HG02970 (cell line): Measurements from ENCODE around the gene GPC5.
"Not testable (repeated sequence)": the region's sequence is repeated elsewhere in the genome, so short reads cannot be mapped to it uniquely, and the experiment has no call there.

Source experiments
- ATAC-seq: cut with Tn5 transposase; IDR thresholded peaks from one replicate; pipeline ENCODE4 v1.9.1; 2021; ENCODE audit warnings: mild to moderate bottlenecking, moderate library complexity, moderate number of reproducible peaks; ENCODE audit not compliant: unreplicated experiment, low FRiP score

The GPC5 gene

GRCh38 chr13:91368676-91369440, 29.6 kb upstream of the GPC5 start:
- no peak for ATAC-seq

GRCh38 chr13:91369441-91369831, 29.0 kb upstream of the GPC5 start:
- no peak for ATAC-seq

GRCh38 chr13:91370501-91370900, 27.9 kb upstream of the GPC5 start:
- no peak for ATAC-seq

- ATAC-seq = no peak
Observed at GRCh38 chr13:91372911-91373310, 25.5 kb upstream of the GPC5 start.

DNA sequence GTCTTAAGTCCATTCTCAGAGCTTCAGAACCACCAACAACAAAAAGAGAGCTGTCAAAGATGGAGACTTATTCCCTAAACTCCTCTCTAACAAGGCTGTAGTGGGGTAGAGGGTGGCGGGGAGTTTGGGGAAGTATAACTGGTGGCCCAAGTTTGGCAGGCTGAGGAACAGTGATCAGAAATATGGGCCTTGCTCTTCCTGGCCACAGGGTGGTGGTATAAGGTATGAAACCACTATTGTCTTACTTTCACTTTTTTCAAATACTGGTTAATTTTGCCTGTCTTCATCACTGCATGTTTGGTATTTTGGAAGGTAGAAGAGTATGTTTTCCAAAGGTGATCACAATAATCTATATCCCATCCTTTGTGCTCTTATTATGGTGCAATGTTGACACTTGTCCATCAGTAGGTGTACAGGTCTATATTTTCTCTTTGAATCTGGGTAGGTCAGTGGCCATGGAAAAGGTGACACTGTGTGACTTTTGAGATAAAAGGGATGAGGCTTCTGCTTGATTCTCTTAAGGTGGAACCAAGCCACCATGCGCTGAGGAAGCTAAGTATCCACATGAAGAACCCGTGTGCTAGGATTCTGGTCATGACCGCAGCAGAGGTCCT, 23.2 kb upstream of the GPC5 start:
- peak; percentile 83 for ATAC-seq

DNA sequence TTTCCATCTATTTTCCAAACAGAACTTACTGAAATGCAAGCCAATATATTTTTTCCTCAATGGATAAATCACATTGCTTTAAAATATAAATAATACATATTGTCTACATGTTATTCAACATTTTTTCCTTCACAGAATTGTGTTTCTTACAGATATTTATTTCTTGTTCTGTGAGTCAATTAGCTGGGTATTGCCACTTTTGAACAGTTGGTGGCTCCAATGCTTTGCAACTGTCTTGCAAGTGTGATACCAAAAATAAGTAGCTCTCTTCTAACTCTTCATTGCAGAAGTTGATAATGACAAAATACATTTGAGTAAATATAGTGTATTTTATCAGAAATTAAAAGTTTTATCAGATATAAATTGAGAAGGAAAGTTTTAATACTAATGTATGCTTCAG, 17.1 kb upstream of the GPC5 start:
- no peak for ATAC-seq

DNA sequence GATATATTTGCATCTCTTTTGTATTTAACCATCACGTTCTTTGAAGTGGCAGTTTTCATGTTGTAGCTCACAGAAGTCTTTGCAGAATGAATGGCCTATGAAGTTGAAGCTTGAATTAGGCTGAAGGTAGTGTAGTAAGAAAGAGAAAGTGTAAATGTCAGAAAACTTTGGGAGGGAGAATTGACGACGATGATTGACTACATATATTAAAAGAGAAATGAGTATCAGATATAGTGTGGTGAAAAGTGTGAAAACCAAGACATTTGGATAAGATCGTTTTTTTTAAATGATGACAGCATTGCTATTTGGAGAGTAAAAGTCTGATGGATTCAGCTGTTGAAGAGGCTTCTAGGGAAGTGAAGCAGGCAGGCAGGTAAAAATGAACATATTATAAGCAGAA, 14.6 kb upstream of the GPC5 start:
- no peak for ATAC-seq

GRCh38 chr13:91384896-91385295, 13.5 kb upstream of the GPC5 start:
- ATAC-seq = no peak

- no peak for ATAC-seq
Observed at GRCh38 chr13:91389186-91389585, 9.2 kb upstream of the GPC5 start.

DNA sequence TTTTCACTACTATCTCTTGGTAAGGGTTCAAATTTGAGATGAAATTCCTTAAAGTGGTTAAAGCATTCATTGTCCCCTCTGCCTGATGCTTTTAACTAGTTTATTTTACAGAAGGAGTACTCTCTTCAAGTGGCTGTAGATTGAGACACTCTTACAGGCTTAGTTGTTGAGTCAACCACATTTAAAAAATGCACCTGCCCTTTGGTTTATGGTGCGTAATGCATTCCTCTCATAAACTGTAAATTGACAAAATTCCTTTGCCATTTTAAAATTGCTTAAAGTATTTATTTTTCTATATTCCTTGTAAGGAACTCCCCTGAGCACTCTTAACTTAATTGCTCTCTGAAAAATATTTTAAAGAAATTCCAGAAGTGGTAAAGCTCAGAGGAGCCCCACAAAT, 826 bp upstream of the GPC5 start:
- no peak for ATAC-seq

- peak; percentile 2 for ATAC-seq
Observed at GRCh38 chr13:91399189-91400062, 1.0 kb downstream of the GPC5 start.

- no peak for ATAC-seq
Observed at GRCh38 chr13:91400063-91400399, 1.6 kb downstream of the GPC5 start.

- ATAC-seq = no peak
Observed at GRCh38 chr13:91400671-91401070, 2.2 kb downstream of the GPC5 start.

DNA sequence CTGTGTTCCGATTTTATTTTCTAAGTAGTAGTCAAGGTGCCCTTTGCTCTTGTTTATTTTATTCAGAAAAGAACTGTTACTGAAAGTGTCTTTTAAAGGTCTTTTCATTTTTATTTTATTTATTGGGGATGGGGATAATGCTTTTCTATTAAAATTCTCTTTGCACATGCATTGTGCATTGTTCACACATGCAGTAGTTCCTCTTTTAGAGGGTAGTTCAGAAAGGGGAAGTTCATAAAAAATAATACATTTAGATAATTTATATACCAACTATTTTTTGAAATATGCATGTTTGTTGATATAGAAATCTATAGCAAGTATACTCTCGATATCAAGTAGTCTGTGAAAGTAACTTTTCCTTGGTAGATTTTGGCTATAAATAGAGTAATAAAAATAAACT, 3.5 kb downstream of the GPC5 start:
- ATAC-seq = no peak

DNA sequence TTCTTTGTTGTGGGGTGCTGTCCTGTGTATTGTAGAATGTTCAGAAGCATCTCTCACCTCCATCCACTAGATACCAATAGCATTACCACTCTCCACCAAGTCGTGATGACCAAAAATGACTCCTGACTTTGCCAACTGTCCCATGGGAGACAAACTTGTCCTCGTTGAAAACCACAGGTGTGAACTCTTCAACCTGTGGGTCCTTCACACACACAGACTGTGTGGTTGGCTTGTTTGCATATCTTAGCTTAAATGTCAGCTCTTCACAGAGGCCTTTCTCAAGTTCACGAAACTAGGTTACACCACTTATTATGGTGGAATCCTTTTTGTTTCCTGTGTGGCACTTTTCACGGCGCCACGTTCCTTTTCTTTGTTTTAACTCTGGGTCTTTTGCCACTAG, 6.8 kb downstream of the GPC5 start:
- peak; percentile 51 for ATAC-seq

- ATAC-seq = peak; percentile 52
Observed at GRCh38 chr13:91406619-91407018, 8.2 kb downstream of the GPC5 start.

DNA sequence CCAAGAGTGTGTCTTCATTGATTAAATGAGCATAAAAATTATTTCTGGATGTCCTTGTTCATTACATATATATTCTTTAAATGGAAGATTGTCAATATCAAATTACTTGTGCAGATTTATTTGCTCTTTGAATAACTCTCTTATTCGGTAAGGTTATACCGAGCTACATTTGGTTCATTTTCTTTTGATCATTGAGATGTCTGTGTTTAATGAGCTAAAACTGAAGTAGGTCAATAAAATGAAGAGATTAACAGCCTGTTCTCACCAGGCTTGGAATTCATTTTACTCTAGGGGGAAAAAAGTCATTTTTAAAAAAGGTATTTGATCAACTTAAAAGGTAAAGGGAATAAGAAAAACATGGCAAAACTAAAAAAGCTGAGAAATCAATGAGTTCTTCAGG, 10.6 kb downstream of the GPC5 start:
- ATAC-seq = no peak

DNA sequence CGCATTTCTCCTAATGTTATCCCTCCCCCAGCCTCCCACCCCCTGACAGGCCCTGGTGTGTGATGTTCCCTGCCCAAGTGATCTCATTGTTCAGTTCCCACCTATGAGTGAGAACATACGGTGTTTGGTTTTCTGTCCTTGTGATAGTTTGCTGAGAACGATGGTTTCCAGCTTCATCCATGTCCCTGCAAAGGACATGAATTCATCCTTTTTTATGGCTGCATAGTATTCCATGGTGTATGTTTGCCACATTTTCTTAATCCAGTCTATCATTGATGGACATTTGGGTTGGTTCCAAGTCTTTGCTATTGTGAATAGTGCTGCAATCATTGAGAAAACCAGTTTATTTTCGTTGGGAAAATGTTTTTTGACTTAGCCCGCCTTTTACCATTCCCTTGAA, 18.2 kb downstream of the GPC5 start:
- ATAC-seq = not testable (repeated sequence)

DNA sequence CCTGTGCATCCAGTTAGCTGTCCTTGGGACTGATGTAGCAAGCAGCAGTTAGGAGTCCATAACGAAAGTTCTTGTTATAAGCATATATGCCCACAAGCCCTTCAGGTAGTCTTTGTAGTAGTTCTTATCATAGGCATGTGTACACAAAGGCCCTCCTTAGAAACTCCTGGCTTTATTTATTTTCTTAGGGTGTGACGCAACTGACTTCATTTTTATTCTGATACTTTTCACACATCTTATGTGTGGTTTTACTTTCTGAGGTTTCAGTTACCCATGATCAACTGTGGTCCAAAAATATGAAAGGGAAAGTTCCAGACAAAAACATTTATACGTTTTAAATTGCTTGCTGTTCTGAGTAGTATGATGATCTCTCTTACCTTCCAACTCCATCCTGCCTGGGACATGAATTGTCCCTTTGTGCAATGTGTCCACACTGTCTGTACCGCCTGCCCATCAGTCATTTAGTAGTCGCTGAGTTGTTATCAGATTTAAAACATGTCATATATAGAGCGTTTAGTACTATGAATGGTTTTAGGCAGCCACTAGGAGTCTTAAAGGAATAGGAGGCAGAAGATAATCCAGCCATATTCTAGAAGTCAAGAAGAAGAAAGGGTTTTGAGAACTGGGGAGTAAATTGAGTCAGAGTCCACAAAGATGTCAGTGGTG, 19.4 kb downstream of the GPC5 start:
- no peak for ATAC-seq

DNA sequence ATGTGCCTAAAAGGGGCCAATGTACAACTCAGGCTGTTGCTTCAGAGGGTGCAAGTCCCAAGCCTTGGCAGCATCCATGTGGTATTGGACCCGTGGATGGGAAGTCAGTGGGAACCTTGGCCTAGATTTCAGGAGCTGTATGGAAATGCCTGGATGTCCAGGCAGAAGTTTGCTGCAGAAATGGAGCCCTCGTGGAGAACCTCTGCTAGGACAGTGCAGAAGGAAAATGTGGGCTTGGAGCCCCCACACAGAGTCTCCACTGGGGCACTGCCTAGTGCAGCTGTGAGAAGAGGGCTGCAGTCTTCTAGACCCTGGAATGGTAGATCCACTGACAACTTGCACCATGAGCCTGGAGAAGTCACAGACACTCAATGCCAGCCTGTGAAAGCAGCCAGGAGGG, 28.5 kb downstream of the GPC5 start:
- no peak for ATAC-seq

GRCh38 chr13:91438674-91439073, 40.3 kb downstream of the GPC5 start:
- ATAC-seq = not testable (repeated sequence)
